Measurements from ENCODE around the gene MCOLN1. TPM values are rescaled to one million over a fixed set of nuclear protein-coding genes. Genes with fewer than 3 reads are reported as not detected.

The MCOLN1 gene
- polyA plus RNA-seq, 1 donor: 17.0 TPM

DNA sequence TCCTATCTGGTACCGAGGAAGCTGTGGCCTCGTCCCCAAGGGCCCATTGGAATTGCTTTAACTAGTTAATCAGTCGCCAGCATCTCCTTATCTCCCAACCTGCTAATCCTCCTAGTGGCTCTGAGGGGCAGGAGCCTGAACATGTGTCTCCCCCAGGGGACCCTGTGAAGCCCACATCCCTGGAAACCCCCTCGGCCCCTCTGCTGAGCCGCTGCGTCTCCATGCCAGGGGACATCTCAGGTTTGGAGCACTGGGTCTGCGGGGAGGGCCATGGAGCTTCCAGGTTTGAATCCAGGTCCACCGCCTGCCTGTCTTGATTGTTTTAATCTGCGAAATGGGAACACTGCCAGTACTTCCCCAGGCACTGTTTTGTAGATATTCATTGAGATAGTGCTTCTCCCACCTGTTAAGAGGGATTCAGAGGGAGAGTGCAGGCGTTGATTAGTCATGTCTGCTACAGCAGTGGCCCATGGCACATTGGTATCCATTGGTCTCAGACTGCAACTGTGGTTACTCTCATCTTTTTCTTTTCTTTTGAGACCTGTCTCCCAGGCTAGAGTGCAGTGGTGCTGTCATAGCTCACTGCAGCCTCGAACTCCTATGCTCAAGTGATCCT lies 19.5 kb downstream of the MCOLN1 start:
- DNase-seq: no peak

GRCh38 chr19:7542556-7543348 lies 20.3 kb downstream of the MCOLN1 start:
- DNase-seq: no peak

- no peak for DNase-seq
Measured at GRCh38 chr19:7544626-7545025, 22.2 kb downstream of the MCOLN1 start.

- DNase-seq: no peak
Measured at GRCh38 chr19:7545300-7545699, 22.9 kb downstream of the MCOLN1 start.

GRCh38 chr19:7545904-7546303 lies 23.5 kb downstream of the MCOLN1 start:
- DNase-seq: no peak

DNA sequence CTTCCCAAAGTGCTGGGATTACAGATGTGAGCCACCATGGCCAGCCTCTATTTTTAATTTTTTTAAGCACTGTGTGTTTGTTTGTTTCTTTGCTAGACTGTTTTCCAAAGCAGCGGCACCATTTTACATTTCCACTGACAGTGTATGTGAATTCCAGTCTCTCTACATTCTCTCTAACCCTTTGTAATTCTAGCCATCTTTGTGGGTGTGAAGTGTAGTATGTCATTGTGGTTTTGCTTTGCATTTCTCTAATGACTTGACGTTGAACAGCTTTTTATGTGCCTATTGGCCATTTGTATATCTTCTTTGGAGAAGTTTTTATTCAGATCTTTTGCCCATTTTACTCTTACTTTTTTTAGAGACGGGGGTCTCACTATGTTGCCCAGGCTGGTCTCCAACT lies 24.7 kb downstream of the MCOLN1 start:
- no peak for DNase-seq

DNA sequence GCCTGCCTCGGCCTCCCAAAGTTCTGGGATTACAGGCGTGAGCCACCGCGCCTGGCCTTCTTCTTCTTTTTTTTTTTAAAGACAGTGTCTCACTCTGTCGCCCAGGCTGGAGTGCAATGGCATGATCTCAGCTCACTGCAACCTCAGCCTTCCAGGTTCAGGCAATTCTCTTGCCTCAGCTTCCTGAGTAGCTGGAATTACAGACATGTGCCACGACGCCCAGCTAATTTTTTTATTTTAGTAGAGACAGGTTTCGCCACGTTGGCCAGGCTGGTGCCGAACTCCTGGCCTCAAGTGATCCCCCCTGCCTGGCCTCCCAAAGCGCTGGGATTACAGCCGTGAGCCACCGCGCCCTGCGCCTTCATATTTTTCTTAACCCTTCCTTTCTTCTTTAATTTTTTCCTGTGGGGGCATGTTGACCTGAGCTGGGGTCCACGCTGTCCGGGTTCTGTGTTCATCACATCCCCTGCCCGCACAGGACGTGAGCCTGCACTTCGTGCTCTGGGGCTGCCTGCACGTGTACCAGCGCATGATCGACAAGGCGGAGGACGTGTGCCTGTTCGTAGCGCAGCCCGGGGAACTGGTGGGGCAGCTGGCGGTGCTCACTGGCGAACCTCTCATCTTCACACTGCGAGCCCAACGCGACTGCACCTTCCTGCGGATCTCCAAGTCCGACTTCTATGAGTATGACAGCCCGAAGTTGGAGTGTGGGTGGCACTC lies 27.2 kb downstream of the MCOLN1 start:
- DNase-seq: no peak

- no peak for DNase-seq
Measured at GRCh38 chr19:7550169-7550770, 27.8 kb downstream of the MCOLN1 start.

DNA sequence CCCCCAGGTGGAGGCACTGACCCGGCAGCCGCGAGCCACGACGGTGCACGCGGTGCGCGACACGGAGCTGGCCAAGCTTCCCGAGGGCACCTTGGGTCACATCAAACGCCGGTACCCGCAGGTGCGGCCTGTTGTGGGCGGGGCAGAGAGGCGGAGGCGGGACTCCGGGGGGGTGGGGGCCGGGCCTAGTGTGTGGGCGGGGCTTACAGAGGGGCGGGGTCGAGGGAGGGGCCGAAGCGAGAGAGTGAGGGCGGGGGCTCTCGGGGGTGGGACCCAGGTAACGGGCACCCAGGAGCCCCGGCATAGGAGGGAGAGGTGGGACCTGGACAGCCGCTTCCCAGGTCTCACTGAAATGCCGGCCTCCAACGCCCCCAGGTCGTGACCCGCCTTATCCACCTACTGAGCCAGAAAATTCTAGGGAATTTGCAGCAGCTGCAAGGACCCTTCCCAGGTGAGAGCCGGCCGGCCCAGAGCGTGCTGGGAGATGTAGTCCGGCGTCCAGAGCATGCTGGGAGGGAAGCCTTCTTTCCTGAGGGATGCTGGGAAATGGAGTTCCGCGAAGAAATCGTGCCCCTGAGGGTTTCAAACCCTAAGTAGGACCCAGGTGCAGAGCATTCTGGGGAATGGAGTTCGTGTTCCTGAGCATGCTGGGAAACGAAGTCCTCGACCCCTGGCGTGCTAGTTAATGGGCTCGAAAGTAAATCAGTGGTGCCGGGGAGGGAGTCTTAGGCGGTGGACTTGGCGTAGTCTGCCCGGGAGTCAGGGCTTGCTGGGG lies 28.8 kb downstream of the MCOLN1 start:
- DNase-seq: peak; percentile 92

- DNase-seq: no peak
Measured at GRCh38 chr19:7552781-7553180, 30.4 kb downstream of the MCOLN1 start.

GRCh38 chr19:7554565-7554964 lies 32.1 kb downstream of the MCOLN1 start:
- no peak for DNase-seq

DNA sequence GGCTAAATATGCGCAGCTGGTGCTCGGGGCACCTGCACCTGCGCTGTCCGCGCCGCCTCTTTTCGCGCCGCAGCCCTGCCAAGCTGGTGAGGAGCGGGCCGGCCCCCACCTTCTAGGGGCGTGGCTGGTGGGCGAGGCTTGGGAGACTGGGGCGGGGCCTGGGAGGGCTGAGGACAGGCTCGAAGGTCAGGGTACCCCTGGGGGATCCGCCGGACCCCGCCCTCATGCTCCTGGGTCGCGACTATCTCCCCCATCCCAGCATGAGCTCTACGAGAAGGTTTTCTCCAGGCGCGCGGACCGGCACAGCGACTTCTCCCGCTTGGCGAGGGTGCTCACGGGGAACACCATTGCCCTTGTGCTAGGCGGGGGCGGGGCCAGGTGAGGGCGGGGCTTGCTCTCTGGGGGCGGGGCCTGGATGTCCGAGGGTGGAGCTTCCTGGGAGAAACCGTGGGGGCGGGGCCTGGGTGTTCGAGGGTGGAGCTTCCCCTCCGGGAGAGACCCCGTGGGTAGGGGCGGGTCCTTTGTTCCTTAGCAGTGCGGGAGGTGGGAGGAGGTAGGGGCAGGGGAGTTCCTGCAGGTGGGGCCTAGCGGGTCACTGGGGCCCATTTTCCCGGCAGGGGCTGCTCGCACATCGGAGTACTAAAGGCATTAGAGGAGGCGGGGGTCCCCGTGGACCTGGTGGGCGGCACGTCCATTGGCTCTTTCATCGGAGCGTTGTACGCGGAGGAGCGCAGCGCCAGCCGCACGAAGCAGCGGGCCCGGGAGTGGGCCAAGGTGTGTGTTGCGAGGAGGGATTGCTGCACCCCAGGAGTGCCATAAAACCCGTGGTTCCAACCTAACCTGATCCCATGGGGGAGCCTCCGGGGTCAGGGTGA lies 32.8 kb downstream of the MCOLN1 start:
- no peak for DNase-seq

DNA sequence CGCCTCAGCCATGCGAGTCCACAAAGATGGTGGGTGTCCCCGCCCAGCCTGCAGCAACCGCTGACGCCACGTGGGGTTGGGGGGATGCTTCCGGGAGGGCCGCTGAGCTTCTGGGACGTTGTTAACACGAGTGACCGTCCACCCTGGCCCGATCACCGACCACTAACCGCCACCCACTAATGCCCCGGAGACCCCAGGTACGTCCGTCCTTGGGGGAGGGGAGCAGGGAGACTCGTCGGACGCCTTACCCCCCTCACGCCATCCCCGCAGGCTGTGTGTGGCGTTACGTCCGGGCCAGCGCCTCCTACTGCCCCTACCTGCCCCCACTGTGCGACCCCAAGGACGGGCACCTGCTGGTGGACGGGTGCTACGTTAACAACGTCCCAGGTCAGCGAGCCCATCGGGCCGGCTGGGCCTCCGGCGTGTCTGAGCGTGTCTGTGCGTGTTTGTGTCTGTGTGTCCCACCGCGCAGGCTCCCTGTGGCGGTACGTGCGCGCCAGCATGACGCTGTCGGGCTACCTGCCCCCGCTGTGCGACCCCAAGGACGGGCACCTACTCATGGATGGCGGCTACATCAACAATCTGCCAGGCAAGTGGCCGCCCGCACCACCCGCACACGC lies 34.4 kb downstream of the MCOLN1 start:
- DNase-seq: no peak

DNA sequence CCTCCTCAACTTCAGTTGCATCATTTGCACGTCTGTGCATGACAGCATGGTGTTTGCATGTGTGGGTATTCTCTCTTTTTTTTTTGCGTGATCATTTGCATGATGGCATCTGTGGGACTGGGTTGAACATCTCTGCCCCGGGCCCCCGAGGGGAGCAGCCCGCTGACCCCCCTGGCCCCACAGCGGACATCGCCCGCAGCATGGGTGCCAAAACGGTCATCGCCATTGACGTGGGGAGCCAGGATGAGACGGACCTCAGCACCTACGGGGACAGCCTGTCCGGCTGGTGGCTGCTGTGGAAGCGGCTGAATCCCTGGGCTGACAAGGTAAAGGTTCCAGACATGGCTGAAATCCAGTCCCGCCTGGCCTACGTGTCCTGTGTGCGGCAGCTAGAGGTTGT lies 36.2 kb downstream of the MCOLN1 start:
- no peak for DNase-seq

DNA sequence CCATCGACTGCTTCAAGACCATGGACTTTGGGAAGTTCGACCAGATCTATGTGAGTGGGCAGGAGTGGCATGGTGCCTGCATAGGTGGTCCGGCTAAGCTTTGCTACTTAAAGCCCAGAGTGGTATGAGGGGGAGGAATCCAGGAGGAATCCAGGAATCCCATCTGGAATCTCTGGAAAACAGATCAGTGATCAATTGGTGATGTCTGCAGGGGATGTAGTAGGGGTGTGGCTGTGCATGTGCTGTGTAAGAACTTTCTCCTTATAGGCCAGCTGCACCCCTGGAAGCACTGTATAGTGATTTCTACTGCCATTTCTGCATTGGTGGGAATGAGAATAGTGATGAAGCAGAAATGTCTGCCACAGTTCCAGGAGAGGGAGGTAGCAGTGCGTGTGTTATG lies 36.7 kb downstream of the MCOLN1 start:
- DNase-seq: no peak

DNA sequence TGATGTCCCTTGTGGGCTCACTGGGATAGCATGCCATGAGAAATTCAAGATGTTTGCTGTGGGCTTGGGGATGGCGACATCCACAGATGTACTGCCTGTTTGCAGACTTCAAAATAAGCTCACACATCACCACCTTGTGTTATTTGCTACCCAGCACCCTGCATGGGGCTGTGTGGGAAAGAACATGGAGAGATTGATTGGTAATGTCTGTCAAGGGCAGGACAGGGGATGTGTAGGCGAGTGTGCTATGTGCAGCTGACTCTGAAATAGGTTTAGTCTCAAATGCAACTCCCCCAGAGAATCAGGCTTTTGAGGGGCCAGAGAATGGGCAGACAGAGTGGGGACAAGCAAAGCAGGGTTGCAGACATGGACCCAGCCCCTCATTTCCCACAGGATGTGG lies 37.8 kb downstream of the MCOLN1 start:
- no peak for DNase-seq

DNA sequence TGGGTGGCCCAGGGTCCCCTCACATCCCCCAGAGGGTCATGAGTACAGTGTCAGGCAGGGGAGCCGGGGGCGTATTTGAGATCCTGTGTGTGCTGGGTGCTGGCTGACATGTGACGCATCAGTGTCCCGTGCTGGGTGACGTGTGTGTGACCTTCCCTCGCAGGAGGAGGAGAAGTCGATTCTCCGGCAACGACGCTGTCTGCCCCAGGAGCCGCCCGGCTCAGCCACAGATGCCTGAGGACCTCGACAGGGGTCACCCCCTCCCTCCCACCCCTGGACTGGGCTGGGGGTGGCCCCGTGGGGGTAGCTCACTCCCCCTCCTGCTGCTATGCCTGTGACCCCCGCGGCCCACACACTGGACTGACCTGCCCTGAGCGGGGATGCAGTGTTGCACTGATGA lies 38.9 kb downstream of the MCOLN1 start:
- no peak for DNase-seq

DNA sequence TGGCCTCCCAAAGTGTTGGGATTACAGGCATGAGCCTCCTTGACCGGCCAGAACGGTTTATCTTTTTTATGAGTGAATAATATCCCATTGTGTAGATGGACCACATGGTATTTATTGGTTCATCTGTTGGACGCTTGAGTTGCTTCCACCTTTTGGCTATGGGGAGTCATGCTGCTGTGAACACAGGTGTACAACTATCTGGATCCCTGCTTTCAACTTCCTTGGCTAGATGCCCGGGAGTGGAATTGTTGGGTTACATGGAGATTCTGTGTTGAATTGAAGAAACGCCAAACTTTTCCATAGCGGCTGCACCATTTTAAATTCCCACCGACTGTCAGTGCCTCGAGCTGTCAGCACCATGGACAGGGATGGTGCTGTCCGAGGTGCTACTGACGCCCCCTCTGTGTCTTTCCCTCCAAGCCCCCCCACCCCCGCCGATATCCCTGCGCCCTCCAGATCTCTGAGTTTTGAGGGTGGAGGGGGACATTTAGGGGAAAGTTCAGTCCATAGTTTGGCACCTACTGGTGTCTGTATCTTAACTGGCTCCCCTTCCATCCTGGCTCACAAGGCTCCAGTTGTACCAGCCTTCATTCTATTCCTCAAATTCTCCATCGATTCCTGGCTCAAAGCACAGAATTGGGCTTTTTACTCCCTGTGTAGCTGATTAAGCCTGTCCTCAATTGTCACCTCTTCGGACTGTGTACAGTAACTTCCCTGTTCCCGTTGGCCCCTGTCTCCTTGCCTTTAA lies 40.4 kb downstream of the MCOLN1 start:
- DNase-seq: no peak

GRCh38 chr19:7564866-7565265 lies 42.4 kb downstream of the MCOLN1 start:
- no peak for DNase-seq

- DNase-seq: no peak
Measured at GRCh38 chr19:7565332-7565731, 42.9 kb downstream of the MCOLN1 start.
